Measurements from ENCODE around the gene SLC18A3. TPM values are rescaled to one million over a fixed set of nuclear protein-coding genes. Genes with fewer than 3 reads are reported as not detected.

The SLC18A3 gene
- total RNA-seq, 5 donors from 2014 or later (not counting 1 experiment from before 2014, with no cell fraction given): not detected

DNA sequence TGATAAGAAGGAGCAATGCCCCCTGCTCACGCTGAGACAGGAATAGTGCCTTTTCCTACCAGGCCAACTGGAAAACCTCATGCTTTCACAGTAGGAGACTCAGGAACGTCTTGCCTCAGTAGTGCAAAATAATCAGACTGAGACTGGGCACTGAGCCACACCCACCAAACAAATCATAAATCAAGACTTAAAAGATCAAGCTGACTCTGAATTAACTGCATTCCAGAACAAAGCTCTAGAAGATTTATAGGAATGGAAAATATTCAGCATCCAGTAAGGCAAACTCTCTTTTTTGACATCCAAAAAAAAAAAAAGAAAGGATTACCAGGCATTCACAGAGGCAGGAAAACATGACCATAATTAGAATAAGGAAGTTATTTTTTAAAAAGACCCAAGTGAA lies 30.5 kb upstream of the SLC18A3 start:
- H3K4me3 Mint-ChIP-seq: no peak overlapping the region

DNA sequence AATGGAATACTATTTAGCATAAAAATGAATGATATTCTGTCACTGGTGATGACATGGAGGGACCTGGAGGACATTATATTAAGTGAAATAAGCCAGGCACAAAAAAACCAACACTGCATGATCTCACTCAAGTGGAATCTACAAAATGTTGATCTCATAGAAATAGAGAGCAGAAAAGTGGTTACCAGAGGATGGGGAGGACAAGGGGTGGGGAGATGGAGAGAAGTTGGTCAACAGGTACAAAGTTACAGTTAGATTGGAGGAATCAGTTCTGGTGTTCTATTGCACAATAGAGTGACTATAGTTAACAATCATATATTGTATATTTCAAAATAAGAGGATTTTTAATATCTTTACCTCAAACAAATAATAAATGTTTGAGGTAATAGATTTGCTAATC lies 24.7 kb upstream of the SLC18A3 start:
- H3K27ac ChIP-seq (ENCODE audit: low read length): no peak overlapping the region
- Mint-ChIP-seq H3K36me3 (no peaks in the 10 kb centered on the region), H3K27me3 (peaks cover 20 to 30% of the 10 kb centered on the region in 2 donors), H3K4me1 (peaks cover 0 to 4% (median 2%) of the 10 kb centered on the region in 3 donors), H3K9me3 (peaks cover 2 to 5% (median 3%) of the 10 kb centered on the region in 3 donors), H3K27ac (no peak overlapping the region), H3K4me3 (no peak overlapping the region)
- ATAC-seq (replicated peaks in 1 of 4) (no peak), DNase-seq (no peak)
- no peaks in the 10 kb centered on the region for H3K4me1 ChIP-seq (ENCODE audit: control insufficient read depth in 1 of 2, extremely low read depth in 1 of 2, insufficient read depth in 2 of 2, low read length in 2 of 2)
- ChIA-PET POLR2A (no interaction called here), CTCF (no interaction called here)
- H3K4me3 ChIP-seq (ENCODE audit: control insufficient read depth in 1 of 2, extremely low read depth in 1 of 2, low read length in 1 of 2): no peak overlapping the region
- H3K36me3 ChIP-seq (ENCODE audit: control insufficient read depth in 2 of 2, extremely low read depth in 1 of 2, insufficient read depth in 1 of 2, low read length in 1 of 2): no peaks in the 10 kb centered on the region
- H3K9me3 ChIP-seq: no peaks in the 10 kb centered on the region
- peaks cover 4 to 5% of the 10 kb centered on the region in 2 experiments for H3K27me3 ChIP-seq (replicated peaks in 1 of 2; ENCODE audit: control insufficient read depth in 2 of 2, extremely low read depth in 1 of 2, insufficient read depth in 2 of 2, low read length in 1 of 2)

More for the DNA sequence above, 30.5 kb upstream of the SLC18A3 start:
- Mint-ChIP-seq H3K36me3 (no peaks in the 10 kb centered on the region), H3K27ac (no peak overlapping the region), H3K4me1 (peaks cover 0 to 4% (median 2%) of the 10 kb centered on the region in 3 donors), H3K9me3 (no peaks in the 10 kb centered on the region), H3K27me3 (peaks cover 23 to 47% of the 10 kb centered on the region in 2 donors)
- H3K4me1 ChIP-seq (ENCODE audit: control insufficient read depth in 1 of 2, extremely low read depth in 1 of 2, insufficient read depth in 2 of 2, low read length in 2 of 2): no peaks in the 10 kb centered on the region
- no peak for ATAC-seq (replicated peaks in 1 of 4)
- no peaks in the 10 kb centered on the region for H3K9me3 ChIP-seq
- WGBS (ENCODE audit: insufficient coverage): 80% methylated on average over 1 of the region's 2 CpGs
- H3K4me3 ChIP-seq (ENCODE audit: control insufficient read depth in 1 of 2, extremely low read depth in 1 of 2, low read length in 1 of 2): no peak overlapping the region
- no peak for DNase-seq
- H3K27ac ChIP-seq (ENCODE audit: low read length): no peak overlapping the region
- ChIA-PET CTCF (no interaction called here), POLR2A (no interaction called here)
- peaks cover 4 to 14% of the 10 kb centered on the region in 2 experiments for H3K27me3 ChIP-seq (replicated peaks in 1 of 2; ENCODE audit: control insufficient read depth in 2 of 2, extremely low read depth in 1 of 2, insufficient read depth in 2 of 2, low read length in 1 of 2)
- no peaks in the 10 kb centered on the region for H3K36me3 ChIP-seq (ENCODE audit: control insufficient read depth in 2 of 2, extremely low read depth in 1 of 2, insufficient read depth in 1 of 2, low read length in 1 of 2)

DNA sequence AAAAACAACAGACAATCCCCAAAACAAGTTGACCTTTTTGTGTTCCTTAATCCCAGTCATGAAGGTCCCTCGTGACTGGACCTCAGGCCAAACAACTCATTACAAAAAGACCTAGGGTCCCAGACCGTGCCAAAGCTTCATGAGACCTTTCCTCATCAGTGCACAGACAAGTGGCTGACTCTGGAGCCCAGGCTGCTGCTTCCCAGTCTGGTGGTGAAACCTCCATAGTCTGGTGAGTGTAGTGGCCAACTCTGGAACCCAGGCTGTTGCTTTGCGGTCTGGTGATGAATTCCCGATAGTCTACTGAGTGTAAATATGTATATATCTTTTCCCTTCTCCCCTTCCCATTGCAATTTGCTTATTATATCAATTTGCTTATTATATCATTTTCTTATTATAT lies 22.1 kb upstream of the SLC18A3 start:
- ChIA-PET POLR2A (no interaction called here), CTCF (no interaction called here)
- Histone ChIP-seq H3K36me3 (ENCODE audit: control insufficient read depth in 2 of 2, extremely low read depth in 1 of 2, insufficient read depth in 1 of 2, low read length in 1 of 2) (no peaks in the 10 kb centered on the region), H3K9me3 (no peaks in the 10 kb centered on the region), H3K4me3 (ENCODE audit: control insufficient read depth in 1 of 2, extremely low read depth in 1 of 2, low read length in 1 of 2) (no peak overlapping the region), H3K27ac (ENCODE audit: low read length) (no peak overlapping the region), H3K27me3 (replicated peaks in 1 of 2; ENCODE audit: control insufficient read depth in 2 of 2, extremely low read depth in 1 of 2, insufficient read depth in 2 of 2, low read length in 1 of 2) (peaks cover 4 to 5% of the 10 kb centered on the region in 2 experiments), H3K4me1 (ENCODE audit: control insufficient read depth in 1 of 2, extremely low read depth in 1 of 2, insufficient read depth in 2 of 2, low read length in 2 of 2) (no peaks in the 10 kb centered on the region)
- peaks cover 29 to 32% of the 10 kb centered on the region in 2 donors for H3K27me3 Mint-ChIP-seq
- peaks cover 2 to 5% (median 3%) of the 10 kb centered on the region in 3 donors for H3K9me3 Mint-ChIP-seq
- no peak for DNase-seq
- H3K36me3 Mint-ChIP-seq: no peaks in the 10 kb centered on the region
- 86% methylated on average over 1 of the region's 4 CpGs for WGBS (ENCODE audit: insufficient coverage)
- ATAC-seq (replicated peaks in 1 of 4): no peak
- no peak overlapping the region for H3K4me3 Mint-ChIP-seq
- peaks cover 0 to 1% (median under 1%) of the 10 kb centered on the region in 3 donors for H3K4me1 Mint-ChIP-seq
- no peak overlapping the region for H3K27ac Mint-ChIP-seq

DNA sequence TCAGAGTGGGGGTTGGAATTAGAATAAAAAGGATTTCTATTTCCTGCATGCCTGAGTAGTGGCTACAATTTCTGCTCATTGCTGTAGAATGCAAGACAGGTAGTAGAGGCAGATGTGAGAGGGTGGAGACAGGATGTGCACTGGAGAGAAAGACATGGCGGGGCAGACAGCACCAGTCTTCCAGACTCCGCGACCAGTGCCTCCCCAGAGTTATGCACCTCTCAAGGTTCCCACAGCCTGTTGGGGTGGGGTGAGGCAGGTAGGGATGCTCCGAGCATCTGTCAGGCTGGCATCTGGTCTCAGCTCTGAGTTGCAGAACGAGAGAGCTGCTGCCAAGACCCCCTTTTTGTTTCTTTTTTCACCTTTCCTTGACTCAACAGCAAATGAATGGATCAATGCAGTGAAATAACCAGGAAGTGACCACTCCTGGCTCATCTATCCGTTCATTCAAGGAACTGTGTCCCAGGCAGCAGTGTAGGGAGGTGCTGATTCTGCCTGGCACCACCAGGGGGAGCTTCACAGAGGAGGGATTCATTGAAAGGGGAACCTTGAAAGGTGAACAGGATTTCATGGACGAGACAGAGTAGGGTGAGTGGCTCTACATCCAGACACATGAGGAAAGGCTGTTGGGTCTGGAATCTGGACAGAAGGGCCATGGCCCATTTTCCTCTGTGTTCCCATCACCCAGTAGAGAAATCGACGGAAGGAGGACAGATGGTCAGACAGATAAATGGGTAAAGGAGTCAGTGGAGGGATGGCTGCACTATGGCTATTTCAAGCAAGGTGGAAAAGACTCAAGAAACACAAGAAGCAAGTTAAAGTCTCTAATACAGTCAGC lies 17.2 kb upstream of the SLC18A3 start:
- H3K27ac Mint-ChIP-seq: no peak overlapping the region
- peaks cover 27 to 28% of the 10 kb centered on the region in 2 donors for H3K27me3 Mint-ChIP-seq
- Histone ChIP-seq H3K27ac (ENCODE audit: low read length) (no peak overlapping the region), H3K27me3 (replicated peaks in 1 of 2; ENCODE audit: control insufficient read depth in 2 of 2, extremely low read depth in 1 of 2, insufficient read depth in 2 of 2, low read length in 1 of 2) (peaks cover 0 to 3% of the 10 kb centered on the region in 2 experiments), H3K4me1 (ENCODE audit: control insufficient read depth in 1 of 2, extremely low read depth in 1 of 2, insufficient read depth in 2 of 2, low read length in 2 of 2) (no peaks in the 10 kb centered on the region), H3K36me3 (ENCODE audit: control insufficient read depth in 2 of 2, extremely low read depth in 1 of 2, insufficient read depth in 1 of 2, low read length in 1 of 2) (no peaks in the 10 kb centered on the region), H3K9me3 (no peaks in the 10 kb centered on the region), H3K4me3 (ENCODE audit: control insufficient read depth in 1 of 2, extremely low read depth in 1 of 2, low read length in 1 of 2) (no peak overlapping the region)
- H3K36me3 Mint-ChIP-seq: no peaks in the 10 kb centered on the region
- H3K4me3 Mint-ChIP-seq: no peak overlapping the region
- DNase-seq (peak in 30 of 35 experiments; percentile 12 to 59 (median 34)), ATAC-seq (replicated peaks in 1 of 4) (peak; percentile 49 to 63 (median 56))
- H3K9me3 Mint-ChIP-seq: peaks cover 2 to 5% (median 3%) of the 10 kb centered on the region in 3 donors
- WGBS (ENCODE audit: insufficient coverage): 61% methylated on average over 3 of the region's 9 CpGs
- ChIA-PET CTCF (interaction anchor here in 1 of 2 donors (0.6 to 1.4 kb wide), 2 partner anchors 9 to 682 kb away, joined by 3 to 6 read pairs; no protein-coding TSS in a partner anchor), POLR2A (no interaction called here)
- peaks cover 3 to 6% (median 5%) of the 10 kb centered on the region in 3 donors for H3K4me1 Mint-ChIP-seq

DNA sequence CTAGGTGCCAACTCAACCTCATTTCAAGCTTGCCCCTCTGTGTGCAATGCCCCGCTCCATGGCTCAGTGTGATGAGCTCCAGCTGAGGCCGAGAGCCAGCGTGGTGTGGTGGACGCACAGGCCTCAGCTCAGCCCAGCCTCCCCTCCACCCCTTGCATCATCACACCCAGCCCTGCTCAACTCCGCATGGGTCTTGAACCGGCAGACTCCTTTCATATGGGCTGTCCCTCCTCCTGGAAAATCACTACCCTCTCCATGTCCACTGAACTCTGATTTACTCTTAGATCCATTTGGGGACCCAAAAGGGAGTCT lies 16.6 kb upstream of the SLC18A3 start:
- Histone ChIP-seq H3K4me3 (ENCODE audit: control insufficient read depth in 1 of 2, extremely low read depth in 1 of 2, low read length in 1 of 2) (no peak overlapping the region), H3K9me3 (no peaks in the 10 kb centered on the region), H3K36me3 (ENCODE audit: control insufficient read depth in 2 of 2, extremely low read depth in 1 of 2, insufficient read depth in 1 of 2, low read length in 1 of 2) (no peaks in the 10 kb centered on the region), H3K4me1 (ENCODE audit: control insufficient read depth in 1 of 2, extremely low read depth in 1 of 2, insufficient read depth in 2 of 2, low read length in 2 of 2) (no peaks in the 10 kb centered on the region), H3K27ac (ENCODE audit: low read length) (no peak overlapping the region), H3K27me3 (replicated peaks in 1 of 2; ENCODE audit: control insufficient read depth in 2 of 2, extremely low read depth in 1 of 2, insufficient read depth in 2 of 2, low read length in 1 of 2) (peaks cover 0 to 7% of the 10 kb centered on the region in 2 experiments)
- peaks cover 3 to 6% (median 5%) of the 10 kb centered on the region in 3 donors for H3K4me1 Mint-ChIP-seq
- ATAC-seq (replicated peaks in 1 of 4) (no peak), DNase-seq (no peak)
- peaks cover 2 to 5% (median 3%) of the 10 kb centered on the region in 3 donors for H3K9me3 Mint-ChIP-seq
- CTCF ChIA-PET: interaction anchor here in 1 of 2 donors (0.6 to 1.4 kb wide), 2 partner anchors 8 to 682 kb away, joined by 3 to 6 read pairs; no protein-coding TSS in a partner anchor
- H3K27ac Mint-ChIP-seq: no peak overlapping the region
- H3K36me3 Mint-ChIP-seq: no peaks in the 10 kb centered on the region
- no peak overlapping the region for H3K4me3 Mint-ChIP-seq
- H3K27me3 Mint-ChIP-seq: peaks cover 27 to 28% of the 10 kb centered on the region in 2 donors
- WGBS (ENCODE audit: insufficient coverage): 89% methylated on average over 3 of the region's 6 CpGs
- POLR2A ChIA-PET: no interaction called here

DNA sequence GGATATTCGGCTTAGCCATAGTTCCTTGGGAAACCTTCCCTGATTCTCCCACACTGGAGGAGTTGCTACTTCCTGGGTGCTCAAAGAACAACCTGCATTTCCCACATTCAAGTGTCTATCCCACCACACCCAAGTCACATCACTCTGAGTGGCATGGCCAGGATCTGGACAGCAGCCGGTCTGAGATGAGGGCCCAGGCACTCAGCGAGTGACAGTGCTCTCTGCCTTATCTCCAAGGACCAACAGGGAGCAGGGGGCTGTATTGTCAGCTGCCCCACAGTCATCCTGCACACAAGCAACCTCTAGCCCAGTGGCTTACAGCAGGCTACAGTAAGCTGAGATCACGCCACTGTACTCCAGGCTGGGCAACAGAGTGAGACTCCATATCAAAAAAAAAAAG lies 16.1 kb upstream of the SLC18A3 start:
- 73% methylated on average over 3 of the region's 4 CpGs for WGBS (ENCODE audit: insufficient coverage)
- DNase-seq (no peak), ATAC-seq (replicated peaks in 1 of 4) (no peak)
- Histone ChIP-seq H3K36me3 (ENCODE audit: control insufficient read depth in 2 of 2, extremely low read depth in 1 of 2, insufficient read depth in 1 of 2, low read length in 1 of 2) (no peaks in the 10 kb centered on the region), H3K27me3 (replicated peaks in 1 of 2; ENCODE audit: control insufficient read depth in 2 of 2, extremely low read depth in 1 of 2, insufficient read depth in 2 of 2, low read length in 1 of 2) (peaks cover 0 to 8% of the 10 kb centered on the region in 2 experiments), H3K4me3 (ENCODE audit: control insufficient read depth in 1 of 2, extremely low read depth in 1 of 2, low read length in 1 of 2) (no peak overlapping the region), H3K9me3 (no peaks in the 10 kb centered on the region), H3K4me1 (ENCODE audit: control insufficient read depth in 1 of 2, extremely low read depth in 1 of 2, insufficient read depth in 2 of 2, low read length in 2 of 2) (no peaks in the 10 kb centered on the region), H3K27ac (ENCODE audit: low read length) (no peak overlapping the region)
- POLR2A ChIA-PET: no interaction called here
- H3K27me3 Mint-ChIP-seq: peaks cover 27 to 28% of the 10 kb centered on the region in 2 donors
- peaks cover 2 to 4% (median 3%) of the 10 kb centered on the region in 3 donors for H3K9me3 Mint-ChIP-seq
- CTCF ChIA-PET: interaction anchor here in 1 of 2 donors (1.4 kb wide), 1 partner anchor 681 kb away, joined by 3 read pairs; no protein-coding TSS in a partner anchor
- no peak overlapping the region for H3K4me3 Mint-ChIP-seq
- H3K36me3 Mint-ChIP-seq: no peaks in the 10 kb centered on the region
- no peak overlapping the region for H3K27ac Mint-ChIP-seq
- peaks cover 3 to 6% (median 5%) of the 10 kb centered on the region in 3 donors for H3K4me1 Mint-ChIP-seq
